HepG2 (cell line): Measurements from ENCODE around the gene CD180. TPM values are rescaled to one million over a fixed set of nuclear protein-coding genes. Genes with fewer than 3 reads are reported as not detected.

Source experiments
- BORCS8-MEF2B ChIP-seq: sonication (generic); formaldehyde crosslinking; IDR thresholded peaks from 2 replicates; pipeline ENCODE4 v1.8.0; 2022; ENCODE audit warnings: mild to moderate bottlenecking, missing genetic modification reagents
- GABPB1 ChIP-seq: IDR thresholded peaks from 2 replicates; pipeline ENCODE4 v1.6.1; 2016; ENCODE audit warnings: mild to moderate bottlenecking, missing genetic modification reagents, moderate library complexity, missing compliant biosample characterization
- HES4 ChIP-seq: sonication (generic); formaldehyde crosslinking; IDR thresholded peaks from 2 replicates; pipeline ENCODE4 v1.9.0; 2021; ENCODE audit warnings: mild to moderate bottlenecking, missing genetic modification reagents, borderline replicate concordance
- HMGA1 ChIP-seq: sonication (generic); formaldehyde crosslinking; conservative IDR thresholded peaks from 2 replicates; pipeline ENCODE4 v1.4.0; 2020; ENCODE audit warnings: missing genetic modification reagents
- NFE2 ChIP-seq: sonication (generic); formaldehyde crosslinking; IDR thresholded peaks from 2 replicates; pipeline ENCODE4 v1.4.0; 2020; ENCODE audit warnings: missing genetic modification reagents
- NFE2L2 ChIP-seq: fragments of 150-350 bp; IDR thresholded peaks from 2 replicates; pipeline ENCODE4 v1.6.1; 2014; ENCODE audit warnings: low read length
- PAX8 ChIP-seq: sonication (generic); formaldehyde crosslinking; IDR thresholded peaks from 2 replicates; pipeline ENCODE4 v1.8.0; 2022; ENCODE audit warnings: mild to moderate bottlenecking, missing genetic modification reagents, borderline replicate concordance
- SALL1 ChIP-seq: sonication (generic); formaldehyde crosslinking; IDR thresholded peaks from 2 replicates; pipeline ENCODE4 v1.8.0; 2022; ENCODE audit warnings: mild to moderate bottlenecking, missing genetic modification reagents
- SOX6 ChIP-seq, 2 experiments: fragments of 450-650 bp in 1 of 2; sonication (generic) in 1 of 2; formaldehyde crosslinking in 1 of 2; IDR thresholded peaks; 2 replicates each; pipeline versions ENCODE4 v1.4.0 to v1.6.1; 2017 to 2020; ENCODE audit warnings: antibody characterized with exemption in 1 of 2, mild to moderate bottlenecking in 1 of 2, missing genetic modification reagents in 1 of 2
- SP140L ChIP-seq: sonication (generic); formaldehyde crosslinking; IDR thresholded peaks from 2 replicates; pipeline ENCODE4 v1.4.0; 2020; ENCODE audit warnings: missing genetic modification reagents, borderline replicate concordance
- TOPORS ChIP-seq: sonication (generic); formaldehyde crosslinking; IDR thresholded peaks from 2 replicates; pipeline ENCODE4 v1.8.0; 2023; ENCODE audit warnings: mild to moderate bottlenecking, missing genetic modification reagents
- U2AF2 ChIP-seq: fragments of 200-400 bp; formaldehyde crosslinking; IDR thresholded peaks from 2 replicates; pipeline ENCODE4 v1.6.1; 2017; ENCODE audit warnings: low read depth, mild to moderate bottlenecking, low read length
- ZNF225 ChIP-seq: sonication (generic); formaldehyde crosslinking; IDR thresholded peaks from 2 replicates; pipeline ENCODE4 v1.4.0; 2020; ENCODE audit warnings: mild to moderate bottlenecking, missing genetic modification reagents
- ZNF564 ChIP-seq: sonication (generic); formaldehyde crosslinking; IDR thresholded peaks from 2 replicates; pipeline ENCODE4 v1.8.1; 2023; ENCODE audit warnings: mild to moderate bottlenecking, missing genetic modification reagents
- ZNF614 ChIP-seq: IDR thresholded peaks from 2 replicates; pipeline ENCODE4 v1.6.1; 2018; ENCODE audit warnings: missing biosample characterization, missing genetic modification reagents, inconsistent platforms, borderline replicate concordance
- ZNF7 ChIP-seq: IDR thresholded peaks from 2 replicates; pipeline ENCODE4 v1.6.1; 2016; ENCODE audit warnings: missing biosample characterization, missing genetic modification reagents
- ZNF773 ChIP-seq: sonication (generic); formaldehyde crosslinking; IDR thresholded peaks from 2 replicates; pipeline ENCODE4 v1.4.0; 2020; ENCODE audit warnings: missing genetic modification reagents, borderline replicate concordance
- polyA plus RNA-seq, 8 experiments: library from polyadenylated mRNA; depleted of rRNA in 3 of 8; stranded (reverse) in 7 of 8; unstranded in 1 of 8; fragments of >200 nt; fragmentation: Illumina TruSeq in 4 of 8; extraction: Trizol in 4 of 8; gene quantifications; 2 replicates each; pipeline versions ENCODE4 v1.2.1 to v1.2.3, GENCODE V29; 2011 to 2016; ENCODE audit warnings: low read depth in 4 of 8, missing spikeins in 1 of 8, mixed read lengths in 1 of 8; ENCODE audit not compliant: insufficient read depth in 1 of 8
- total RNA-seq, 5 experiments: library from RNA; depleted of rRNA; stranded (reverse); fragments of >200 nt; fragmentation: Illumina TruSeq; extraction: Trizol; gene quantifications; 2 replicates each; pipeline ENCODE4 v1.2.3, GENCODE V29; 2016; ENCODE audit warnings: low read depth in 1 of 5
- TF ChIP-seq, protein P1 (sequence below): sonication (generic); formaldehyde crosslinking; IDR thresholded peaks from 2 replicates; pipeline ENCODE4 v1.4.0; 2020; ENCODE audit warnings: mild to moderate bottlenecking, missing genetic modification reagents
- TF ChIP-seq, protein P2 (sequence below): sonication (generic); formaldehyde crosslinking; IDR thresholded peaks from 2 replicates; pipeline ENCODE4 v1.8.0; 2022; ENCODE audit warnings: missing genetic modification reagents, mild to moderate bottlenecking, moderate library complexity, borderline replicate concordance
- TF ChIP-seq, protein P3 (sequence below): IDR thresholded peaks from 2 replicates; pipeline ENCODE4 v1.6.1; 2018; ENCODE audit warnings: missing genetic modification reagents
- TF ChIP-seq, protein P4 (sequence below): sonication (generic); formaldehyde crosslinking; IDR thresholded peaks from 2 replicates; pipeline ENCODE4 v1.4.0; 2020; ENCODE audit warnings: missing genetic modification reagents
- TF ChIP-seq, protein P5 (sequence below): sonication (generic); formaldehyde crosslinking; IDR thresholded peaks from 2 replicates; pipeline ENCODE4 v1.4.0; 2020; ENCODE audit warnings: mild to moderate bottlenecking, missing genetic modification reagents

Gene CD180
- total and polyA plus RNA-seq, 2 of the 13 experiments (the other 11 are each of a cell fraction or from before 2014, with no cell fraction given), result not detected

DNA sequence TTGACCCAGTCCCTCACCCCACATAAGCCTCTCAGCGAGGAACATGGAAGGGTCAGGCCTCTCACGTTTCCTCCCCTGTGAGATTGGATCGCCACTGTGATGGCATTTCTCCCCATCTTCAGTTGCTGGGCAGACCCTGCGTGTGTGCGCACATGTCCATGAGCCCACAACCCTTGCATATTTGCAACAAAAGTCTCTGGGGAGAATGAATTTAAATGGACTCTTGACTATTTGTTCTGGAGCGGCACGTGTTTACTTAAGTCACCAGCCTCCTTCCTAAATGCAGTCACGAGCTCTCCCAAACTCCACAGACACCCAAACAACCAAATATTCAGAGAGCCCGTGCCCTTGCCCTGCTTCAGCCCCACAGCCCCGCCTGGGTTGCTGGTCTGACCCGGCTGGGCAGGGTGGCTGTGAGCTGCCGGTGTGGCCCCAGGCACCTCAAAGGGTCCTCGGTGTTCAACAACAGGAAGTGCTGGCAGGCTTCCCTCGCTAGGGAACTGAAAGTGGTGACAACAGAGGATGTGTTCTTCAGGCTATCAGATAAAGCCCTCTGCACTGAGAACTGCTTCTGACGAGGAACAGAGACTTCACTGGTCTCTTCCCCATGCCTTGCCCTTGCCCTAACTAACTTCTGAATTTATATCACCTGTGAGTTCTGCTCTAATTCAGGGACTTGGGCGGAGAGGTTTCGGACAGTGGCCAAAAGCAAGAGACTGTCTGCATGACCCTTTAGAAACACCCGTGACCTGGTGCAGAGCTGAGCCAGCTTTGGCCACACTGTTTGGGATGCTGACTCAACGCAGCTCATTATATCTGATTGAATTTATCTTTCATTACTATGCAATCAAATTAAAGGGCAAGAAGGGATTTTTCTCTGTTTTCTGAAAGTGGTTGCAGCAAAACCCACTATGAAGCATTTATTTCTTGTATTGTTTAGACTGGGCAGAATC is 19.2 kb upstream of the CD180 start (continued):
- no peak for TF ChIP-seq ZNF7 (CRISPR knock-in tag)
- no peak for TF ChIP-seq NFE2L2
- no peak for TF ChIP-seq ZNF773 (CRISPR knock-in tag)
- peak; percentile 56; the same call in 1 of the 2 replicates for TF ChIP-seq ZNF564 (CRISPR knock-in tag)
- TF ChIP-seq SP140L (CRISPR knock-in tag), result no peak
- no peak for TF ChIP-seq HMGA1 (CRISPR knock-in tag)
- TF ChIP-seq TOPORS (CRISPR knock-in tag), result no peak; the same call in 1 of the 2 replicates
- peak; percentile 82 for TF ChIP-seq GABPB1 (CRISPR knock-in tag)
- TF ChIP-seq ZNF225 (CRISPR knock-in tag), result 0 out of 2 replicates have a peak, but pooled peaks have one; percentile 36
- TF ChIP-seq, protein P1, sequence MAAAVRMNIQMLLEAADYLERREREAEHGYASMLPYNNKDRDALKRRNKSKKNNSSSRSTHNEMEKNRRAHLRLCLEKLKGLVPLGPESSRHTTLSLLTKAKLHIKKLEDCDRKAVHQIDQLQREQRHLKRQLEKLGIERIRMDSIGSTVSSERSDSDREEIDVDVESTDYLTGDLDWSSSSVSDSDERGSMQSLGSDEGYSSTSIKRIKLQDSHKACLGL, result no peak
- TF ChIP-seq PAX8 (CRISPR knock-in tag), result no peak
- TF ChIP-seq, protein P2, sequence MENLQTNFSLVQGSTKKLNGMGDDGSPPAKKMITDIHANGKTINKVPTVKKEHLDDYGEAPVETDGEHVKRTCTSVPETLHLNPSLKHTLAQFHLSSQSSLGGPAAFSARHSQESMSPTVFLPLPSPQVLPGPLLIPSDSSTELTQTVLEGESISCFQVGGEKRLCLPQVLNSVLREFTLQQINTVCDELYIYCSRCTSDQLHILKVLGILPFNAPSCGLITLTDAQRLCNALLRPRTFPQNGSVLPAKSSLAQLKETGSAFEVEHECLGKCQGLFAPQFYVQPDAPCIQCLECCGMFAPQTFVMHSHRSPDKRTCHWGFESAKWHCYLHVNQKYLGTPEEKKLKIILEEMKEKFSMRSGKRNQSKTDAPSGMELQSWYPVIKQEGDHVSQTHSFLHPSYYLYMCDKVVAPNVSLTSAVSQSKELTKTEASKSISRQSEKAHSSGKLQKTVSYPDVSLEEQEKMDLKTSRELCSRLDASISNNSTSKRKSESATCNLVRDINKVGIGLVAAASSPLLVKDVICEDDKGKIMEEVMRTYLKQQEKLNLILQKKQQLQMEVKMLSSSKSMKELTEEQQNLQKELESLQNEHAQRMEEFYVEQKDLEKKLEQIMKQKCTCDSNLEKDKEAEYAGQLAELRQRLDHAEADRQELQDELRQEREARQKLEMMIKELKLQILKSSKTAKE (CRISPR knock-in tag), result peak; percentile 37; the same call in 1 of the 2 replicates
- 0 out of 2 replicates have a peak, but pooled peaks have one; percentile 48 for TF ChIP-seq BORCS8-MEF2B (CRISPR knock-in tag)
- no peak for TF ChIP-seq HES4 (CRISPR knock-in tag)
- peak; percentile 63; the same call in 1 of the 2 replicates for TF ChIP-seq SALL1 (CRISPR knock-in tag)
- no peak for TF ChIP-seq U2AF2
- TF ChIP-seq SOX6 (IDR thresholded peaks at IDR 0.05), result no peak
- peak; percentile 41; the same call in 1 of the 2 replicates for TF ChIP-seq SOX6 (CRISPR knock-in tag; IDR thresholded peaks at IDR 0.05)
- TF ChIP-seq, protein P3, sequence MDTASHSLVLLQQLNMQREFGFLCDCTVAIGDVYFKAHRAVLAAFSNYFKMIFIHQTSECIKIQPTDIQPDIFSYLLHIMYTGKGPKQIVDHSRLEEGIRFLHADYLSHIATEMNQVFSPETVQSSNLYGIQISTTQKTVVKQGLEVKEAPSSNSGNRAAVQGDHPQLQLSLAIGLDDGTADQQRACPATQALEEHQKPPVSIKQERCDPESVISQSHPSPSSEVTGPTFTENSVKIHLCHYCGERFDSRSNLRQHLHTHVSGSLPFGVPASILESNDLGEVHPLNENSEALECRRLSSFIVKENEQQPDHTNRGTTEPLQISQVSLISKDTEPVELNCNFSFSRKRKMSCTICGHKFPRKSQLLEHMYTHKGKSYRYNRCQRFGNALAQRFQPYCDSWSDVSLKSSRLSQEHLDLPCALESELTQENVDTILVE (CRISPR knock-in tag), result 0 out of 2 replicates have a peak, but pooled peaks have one; percentile 30
- TF ChIP-seq NFE2, result no peak
- TF ChIP-seq ZNF614 (CRISPR knock-in tag), result peak; percentile 18; the same call in 1 of the 2 replicates
- TF ChIP-seq, protein P4, sequence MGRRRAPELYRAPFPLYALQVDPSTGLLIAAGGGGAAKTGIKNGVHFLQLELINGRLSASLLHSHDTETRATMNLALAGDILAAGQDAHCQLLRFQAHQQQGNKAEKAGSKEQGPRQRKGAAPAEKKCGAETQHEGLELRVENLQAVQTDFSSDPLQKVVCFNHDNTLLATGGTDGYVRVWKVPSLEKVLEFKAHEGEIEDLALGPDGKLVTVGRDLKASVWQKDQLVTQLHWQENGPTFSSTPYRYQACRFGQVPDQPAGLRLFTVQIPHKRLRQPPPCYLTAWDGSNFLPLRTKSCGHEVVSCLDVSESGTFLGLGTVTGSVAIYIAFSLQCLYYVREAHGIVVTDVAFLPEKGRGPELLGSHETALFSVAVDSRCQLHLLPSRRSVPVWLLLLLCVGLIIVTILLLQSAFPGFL (CRISPR knock-in tag), result no peak
- TF ChIP-seq, protein P5, sequence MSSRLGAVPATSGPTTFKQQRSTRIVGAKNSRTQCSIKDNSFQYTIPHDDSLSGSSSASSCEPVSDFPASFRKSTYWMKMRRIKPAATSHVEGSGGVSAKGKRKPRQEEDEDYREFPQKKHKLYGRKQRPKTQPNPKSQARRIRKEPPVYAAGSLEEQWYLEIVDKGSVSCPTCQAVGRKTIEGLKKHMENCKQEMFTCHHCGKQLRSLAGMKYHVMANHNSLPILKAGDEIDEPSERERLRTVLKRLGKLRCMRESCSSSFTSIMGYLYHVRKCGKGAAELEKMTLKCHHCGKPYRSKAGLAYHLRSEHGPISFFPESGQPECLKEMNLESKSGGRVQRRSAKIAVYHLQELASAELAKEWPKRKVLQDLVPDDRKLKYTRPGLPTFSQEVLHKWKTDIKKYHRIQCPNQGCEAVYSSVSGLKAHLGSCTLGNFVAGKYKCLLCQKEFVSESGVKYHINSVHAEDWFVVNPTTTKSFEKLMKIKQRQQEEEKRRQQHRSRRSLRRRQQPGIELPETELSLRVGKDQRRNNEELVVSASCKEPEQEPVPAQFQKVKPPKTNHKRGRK (CRISPR knock-in tag), result no peak
